Ureter (tissue), 1 donor: Measurements from ENCODE around the gene SERPINA4. TPM values are rescaled to one million over a fixed set of nuclear protein-coding genes. Genes with fewer than 3 reads are reported as not detected.

Experiments used
- DNase-seq: peaks from one replicate; pipeline ENCODE4 v3.0.0-alpha.2; 2020; ENCODE audit warnings: low spot score
- total RNA-seq: library from RNA; stranded (reverse); gene quantifications from one replicate; pipeline ENCODE4 v1.2.4, GENCODE V29; 2023
- donor health status: DM: yes; HTN: yes; CAD: no.

Gene SERPINA4
- total RNA-seq, 1 donor from 2014 or later: not detected

DNA sequence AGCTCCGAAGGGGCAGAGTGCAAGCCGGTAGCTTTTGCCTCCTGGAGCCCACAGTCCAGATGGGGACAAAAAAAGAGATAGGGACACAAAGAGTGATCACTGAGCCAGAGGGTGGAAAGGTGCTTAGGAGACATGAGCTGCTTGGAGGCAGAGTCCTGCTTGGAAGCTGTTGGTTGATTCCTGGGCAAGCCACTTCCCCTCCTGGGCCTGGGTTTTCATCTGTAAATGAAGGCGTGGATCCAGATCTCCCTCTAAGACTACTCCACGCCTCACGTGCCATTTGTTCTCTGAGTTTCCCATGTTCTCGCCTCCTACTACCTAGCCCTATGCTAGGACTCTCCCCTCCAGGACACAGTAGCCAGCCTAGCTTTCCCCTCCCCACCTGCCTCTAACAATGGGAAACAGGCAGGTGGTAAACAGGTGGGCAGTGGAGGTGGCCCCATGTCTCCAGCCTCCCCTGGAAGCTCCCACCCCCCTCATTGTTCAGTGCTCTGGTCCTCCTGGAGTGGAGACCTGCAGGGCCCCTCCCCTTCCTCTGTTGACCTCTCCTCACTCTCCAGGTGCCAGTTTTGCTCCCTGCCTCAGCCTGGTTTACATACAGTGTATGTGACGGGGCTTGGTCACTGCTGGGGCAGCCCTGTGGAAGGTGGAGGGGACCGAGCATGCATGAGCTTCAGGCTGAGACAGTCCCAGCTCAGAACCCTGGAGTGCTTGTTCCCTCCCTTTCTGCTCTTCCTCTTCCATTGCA, 54.8 kb downstream of the SERPINA4 start:
- no peak for DNase-seq

DNA sequence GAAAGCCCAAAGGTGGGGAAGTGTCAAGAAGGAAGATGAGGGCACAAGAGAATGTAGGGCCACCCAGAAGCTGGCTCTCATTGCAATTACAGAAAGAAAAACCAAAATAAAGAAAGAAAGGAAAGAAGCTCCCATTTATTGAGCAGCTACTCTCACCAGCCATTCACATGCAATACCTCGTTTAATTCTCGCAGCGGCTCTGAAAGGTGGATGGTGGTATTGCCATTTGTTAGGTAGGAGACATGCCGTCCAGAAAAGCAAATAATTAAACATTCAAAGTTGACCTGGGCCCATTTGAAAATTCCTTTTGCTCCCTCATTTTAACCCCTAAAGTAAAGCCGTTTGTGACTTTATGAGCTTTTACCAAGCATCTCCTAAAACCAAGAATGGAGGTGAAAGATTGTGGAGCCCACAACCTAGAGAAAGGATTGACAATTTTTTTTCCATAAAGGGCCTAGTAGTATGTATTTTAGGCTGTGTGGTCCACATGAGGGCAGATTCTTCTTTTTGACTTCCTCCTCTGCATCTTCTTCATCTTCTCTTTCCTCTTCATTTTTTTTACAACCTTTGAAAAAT, 56.2 kb downstream of the SERPINA4 start:
- DNase-seq: no peak

GRCh38 chr14:94617988-94618822, 57.0 kb downstream of the SERPINA4 start:
- no peak for DNase-seq

- no peak for DNase-seq
Measured at GRCh38 chr14:94619297-94619696, 58.1 kb downstream of the SERPINA4 start.

Other genes starting within 250 kb of the SERPINA4 start
- not detected for gene SERPINA6, start 238.1 kb upstream of the SERPINA4 start, total RNA-seq
- gene SERPINA2, start 194.7 kb upstream of the SERPINA4 start, total RNA-seq: not detected
- 13.8 TPM for gene SERPINA1, start 172.8 kb upstream of the SERPINA4 start, total RNA-seq
- not detected for gene SERPINA11, start 108.6 kb upstream of the SERPINA4 start, total RNA-seq
- not detected for gene SERPINA9, start 85.2 kb upstream of the SERPINA4 start, total RNA-seq
- not detected for gene SERPINA12, start 52.0 kb upstream of the SERPINA4 start, total RNA-seq
- 4.4 TPM for gene SERPINA5, start 20.0 kb downstream of the SERPINA4 start, total RNA-seq
- 106 TPM for gene SERPINA3, start 50.9 kb downstream of the SERPINA4 start, total RNA-seq
- not detected for gene GSC, start 208.7 kb downstream of the SERPINA4 start, total RNA-seq